ENCODE results near the gene PLXDC1.
"Not testable (repeated sequence)": the region's sequence is repeated elsewhere in the genome, so short reads cannot be mapped to it uniquely, and the experiment has no call there.

The PLXDC1 gene

GRCh38 chr17:39181303-39181702 is 29.9 kb upstream of the PLXDC1 start:
- DNase-seq (ENCODE audit: low read depth) = no peak

- DNase-seq (ENCODE audit: low read depth) = no peak
Observed at GRCh38 chr17:39178536-39178935, 27.1 kb upstream of the PLXDC1 start.

- DNase-seq (ENCODE audit: low read depth) = no peak
Observed at GRCh38 chr17:39177256-39177655, 25.8 kb upstream of the PLXDC1 start.

GRCh38 chr17:39175695-39176093 is 24.3 kb upstream of the PLXDC1 start:
- no peak for DNase-seq (ENCODE audit: low read depth)

GRCh38 chr17:39174920-39175694 is 23.7 kb upstream of the PLXDC1 start:
- peak; percentile 36 for DNase-seq (ENCODE audit: low read depth)

- no peak for DNase-seq (ENCODE audit: low read depth)
Observed at GRCh38 chr17:39173526-39174274, 22.3 kb upstream of the PLXDC1 start.

- DNase-seq (ENCODE audit: low read depth) = no peak
Observed at GRCh38 chr17:39173080-39173479, 21.6 kb upstream of the PLXDC1 start.

GRCh38 chr17:39171933-39172332 is 20.5 kb upstream of the PLXDC1 start:
- DNase-seq (ENCODE audit: low read depth) = no peak

GRCh38 chr17:39170558-39170957 is 19.1 kb upstream of the PLXDC1 start:
- no peak for DNase-seq (ENCODE audit: low read depth)

- DNase-seq (ENCODE audit: low read depth) = no peak
Observed at GRCh38 chr17:39170109-39170508, 18.7 kb upstream of the PLXDC1 start.

- no peak for DNase-seq (ENCODE audit: low read depth)
Observed at GRCh38 chr17:39169518-39169917, 18.1 kb upstream of the PLXDC1 start.

GRCh38 chr17:39169101-39169500 is 17.7 kb upstream of the PLXDC1 start:
- DNase-seq (ENCODE audit: low read depth) = no peak

- DNase-seq (ENCODE audit: low read depth) = not testable (repeated sequence)
Observed at GRCh38 chr17:39168503-39168902, 17.1 kb upstream of the PLXDC1 start.

- DNase-seq (ENCODE audit: low read depth) = no peak
Observed at GRCh38 chr17:39167476-39167875, 16.0 kb upstream of the PLXDC1 start.

- no peak for DNase-seq (ENCODE audit: low read depth)
Observed at GRCh38 chr17:39166437-39167335, 15.2 kb upstream of the PLXDC1 start.

GRCh38 chr17:39165841-39166349 is 14.5 kb upstream of the PLXDC1 start, which contains the start of gene ARL5C:
Gene ARL5C (minus strand): TSS chr17:39166161. CDS start chr17:39165760, 401 bp downstream.
- DNase-seq (ENCODE audit: low read depth) = no peak

GRCh38 chr17:39165178-39165840 is 13.9 kb upstream of the PLXDC1 start:
- no peak for DNase-seq (ENCODE audit: low read depth)

GRCh38 chr17:39164675-39165143 is 13.3 kb upstream of the PLXDC1 start:
- peak; percentile 37 for DNase-seq (ENCODE audit: low read depth)

GRCh38 chr17:39161962-39162361 is 10.5 kb upstream of the PLXDC1 start:
- no peak for DNase-seq (ENCODE audit: low read depth)

GRCh38 chr17:39158623-39159022 is 7.2 kb upstream of the PLXDC1 start:
- DNase-seq (ENCODE audit: low read depth) = no peak

- no peak for DNase-seq (ENCODE audit: low read depth)
Observed at GRCh38 chr17:39156491-39156890, 5.1 kb upstream of the PLXDC1 start.

All from T-helper 22 cell (primary cell).